ENCODE measurements around the gene KIFAP3. TPM values are rescaled to one million over a fixed set of nuclear protein-coding genes. Genes with fewer than 3 reads are reported as not detected.

KIFAP3 gene
- total RNA-seq, 4 donors from 2014 or later: 9.2 to 24.6 (median 15.5) TPM

DNA sequence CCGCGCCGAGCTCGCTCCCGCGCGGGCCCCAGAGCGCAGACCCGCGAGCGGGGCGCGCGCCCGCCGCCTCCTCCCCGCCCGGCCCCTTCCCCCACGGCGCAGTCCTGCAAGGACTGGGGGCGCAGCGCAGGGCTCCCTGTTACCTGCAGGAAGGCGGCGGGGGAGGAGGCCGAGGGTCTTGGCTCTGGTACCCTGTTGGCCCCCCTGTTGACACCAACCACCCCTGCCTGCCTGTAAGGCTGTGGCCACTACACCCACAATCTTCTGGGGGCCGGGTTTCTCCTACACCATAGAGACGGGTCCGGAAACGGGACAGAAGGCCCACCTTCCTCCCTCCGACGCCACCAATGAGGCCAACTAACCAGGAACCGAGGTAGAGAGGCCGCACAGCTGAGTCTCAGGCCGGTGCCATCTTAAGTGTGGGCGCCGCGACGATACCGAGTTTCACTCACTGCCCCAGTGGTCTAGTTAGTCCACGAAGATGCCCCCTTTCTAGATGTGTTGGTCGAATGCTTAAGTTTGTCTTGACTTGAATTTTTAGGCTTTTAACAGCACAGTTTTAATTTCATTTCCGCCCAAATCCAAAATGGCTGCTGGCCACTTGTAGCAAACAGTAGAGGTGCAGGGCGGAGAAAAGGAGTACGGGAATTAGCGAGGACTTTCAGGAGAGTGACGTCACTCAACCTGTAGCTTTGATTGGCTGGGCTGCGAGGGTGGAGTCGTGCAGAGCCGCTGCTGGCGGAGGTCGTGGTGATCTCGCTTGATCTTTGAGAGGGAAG, 180.7 kb downstream of the KIFAP3 start, which contains the start of gene SCYL3:
SCYL3 (minus strand) TSS at position 252 of the 779 bp plus-strand sequence. CDS start 5,056 bp downstream, outside the sequence.
- DNase-seq: peak; percentile 87
- H3K9me3 ChIP-seq: no peaks in the 10 kb centered on the region
- H3K27ac ChIP-seq: peak within 1 kb of the TSS; percentile 97 to 99 (median 99)
- 0 to 1% methylated on average over 18 to 22 of the region's 52 CpGs for WGBS, 2 donors
- H3K4me3 ChIP-seq: peak within 1 kb of the TSS; percentile 76 to 97 (median 90)
- peaks cover 0 to 9% (median 0%) of the 10 kb centered on the region in 4 donors for H3K27me3 ChIP-seq
- intact Hi-C loops (cut with DNase I): no loop called here
- peak in 2 of 4 donors; percentile 59 to 75 for TF ChIP-seq POLR2A (IDR thresholded peaks at IDR 0.05)
- TF ChIP-seq, protein P1, sequence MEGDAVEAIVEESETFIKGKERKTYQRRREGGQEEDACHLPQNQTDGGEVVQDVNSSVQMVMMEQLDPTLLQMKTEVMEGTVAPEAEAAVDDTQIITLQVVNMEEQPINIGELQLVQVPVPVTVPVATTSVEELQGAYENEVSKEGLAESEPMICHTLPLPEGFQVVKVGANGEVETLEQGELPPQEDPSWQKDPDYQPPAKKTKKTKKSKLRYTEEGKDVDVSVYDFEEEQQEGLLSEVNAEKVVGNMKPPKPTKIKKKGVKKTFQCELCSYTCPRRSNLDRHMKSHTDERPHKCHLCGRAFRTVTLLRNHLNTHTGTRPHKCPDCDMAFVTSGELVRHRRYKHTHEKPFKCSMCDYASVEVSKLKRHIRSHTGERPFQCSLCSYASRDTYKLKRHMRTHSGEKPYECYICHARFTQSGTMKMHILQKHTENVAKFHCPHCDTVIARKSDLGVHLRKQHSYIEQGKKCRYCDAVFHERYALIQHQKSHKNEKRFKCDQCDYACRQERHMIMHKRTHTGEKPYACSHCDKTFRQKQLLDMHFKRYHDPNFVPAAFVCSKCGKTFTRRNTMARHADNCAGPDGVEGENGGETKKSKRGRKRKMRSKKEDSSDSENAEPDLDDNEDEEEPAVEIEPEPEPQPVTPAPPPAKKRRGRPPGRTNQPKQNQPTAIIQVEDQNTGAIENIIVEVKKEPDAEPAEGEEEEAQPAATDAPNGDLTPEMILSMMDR (IDR thresholded peaks at IDR 0.05): peak in 2 of 6 experiments; percentile 11 to 23
- H3K36me3 ChIP-seq: no peaks in the 10 kb centered on the region
- H3K4me1 ChIP-seq: peaks cover 12 to 39% (median 18%) of the 10 kb centered on the region in 3 donors

DNA sequence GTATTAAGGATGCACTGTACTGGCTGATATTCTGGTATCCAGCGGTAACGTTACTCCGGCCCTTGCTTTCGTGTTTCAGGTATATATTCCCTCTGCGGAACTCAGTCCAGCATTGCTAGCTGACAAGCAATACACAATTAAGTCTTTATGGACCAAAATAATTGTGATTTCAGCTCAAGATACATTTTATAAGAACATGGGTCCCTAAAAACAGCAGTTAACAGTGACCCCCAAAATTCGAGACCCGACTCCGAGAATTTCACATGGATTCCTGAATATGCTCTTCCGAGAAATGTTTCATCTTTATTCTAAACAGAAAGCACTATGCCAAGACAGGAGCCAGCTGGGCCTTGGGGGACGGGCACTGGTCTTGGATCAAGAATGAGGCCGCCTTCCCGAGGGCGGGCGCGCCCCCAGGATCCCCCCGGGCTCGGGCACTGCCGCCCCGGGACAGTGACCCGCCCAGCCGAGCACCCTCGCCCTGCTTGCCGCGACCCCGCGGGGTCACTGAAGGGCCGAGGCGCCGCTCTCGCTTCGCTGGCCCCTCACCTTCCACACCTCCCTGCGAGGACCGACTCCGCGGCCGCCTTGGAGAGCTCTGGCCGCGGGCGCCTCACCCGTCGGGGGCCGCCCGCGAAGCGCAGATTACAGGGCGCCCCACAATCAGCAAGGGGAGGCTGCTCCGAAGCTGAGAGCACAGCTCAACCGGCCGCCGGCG, 181.4 kb downstream of the KIFAP3 start:
- Histone ChIP-seq H3K4me3 (peak overlapping the region; percentile 76 to 97 (median 90)), H3K27me3 (peaks cover 0 to 9% (median 0%) of the 10 kb centered on the region in 4 donors), H3K9me3 (no peaks in the 10 kb centered on the region), H3K27ac (peak overlapping the region; percentile 97 to 99 (median 99)), H3K36me3 (peaks cover 0 to 6% (median 5%) of the 10 kb centered on the region in 3 donors), H3K4me1 (peaks cover 12 to 41% (median 18%) of the 10 kb centered on the region in 3 donors)
- 0 to 1% methylated on average over 9 to 12 of the region's 51 CpGs for WGBS, 2 donors
- peak in 1 of 4 donors; percentile 75 for TF ChIP-seq POLR2A (IDR thresholded peaks at IDR 0.05)
- TF ChIP-seq, protein P1 (IDR thresholded peaks at IDR 0.05): no peak
- DNase-seq: no peak
- intact Hi-C loops (cut with DNase I): no loop called here

DNA sequence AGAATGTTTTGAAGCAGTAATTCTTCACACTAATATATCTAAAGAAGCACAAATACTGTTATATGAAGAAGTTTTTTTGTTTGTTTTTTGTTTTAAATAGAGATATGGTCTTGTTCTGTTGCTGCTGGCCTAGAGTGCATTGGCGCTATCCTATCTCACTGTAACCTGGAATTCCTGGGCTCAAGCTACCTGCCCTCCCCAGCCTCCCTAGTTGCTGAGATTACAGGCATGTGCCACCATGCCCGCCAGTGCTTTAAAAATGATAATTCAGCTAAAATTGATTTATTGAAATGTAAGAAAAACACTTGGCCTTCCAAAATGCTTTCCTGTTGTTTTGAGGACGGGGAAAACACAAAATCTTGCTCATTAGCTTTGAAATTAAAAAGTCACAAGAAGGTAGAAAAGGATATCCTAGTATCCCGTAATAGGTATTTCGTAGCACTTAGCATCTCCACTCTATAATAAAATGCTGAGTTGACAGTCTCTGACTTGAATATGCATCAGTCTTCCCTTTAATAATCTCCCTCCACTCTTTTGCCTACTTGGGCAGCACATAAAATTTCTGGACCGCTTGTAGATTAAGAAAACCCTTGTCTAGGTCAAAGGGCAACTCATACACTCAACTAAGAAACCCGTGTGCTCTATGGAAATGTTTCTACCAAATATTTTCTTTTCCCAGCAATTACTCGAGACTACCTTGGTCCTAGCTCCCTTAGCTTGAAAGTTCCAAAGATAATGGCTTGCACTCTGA, 182.1 kb downstream of the KIFAP3 start:
- H3K4me1 ChIP-seq: peaks cover 12 to 41% (median 18%) of the 10 kb centered on the region in 3 donors
- H3K36me3 ChIP-seq: peaks cover 0 to 13% (median 6%) of the 10 kb centered on the region in 3 donors
- intact Hi-C loops (cut with DNase I): no loop called here
- peak overlapping the region; percentile 76 to 97 (median 90) for H3K4me3 ChIP-seq
- peak overlapping the region; percentile 97 to 99 (median 99) for H3K27ac ChIP-seq
- H3K9me3 ChIP-seq: no peaks in the 10 kb centered on the region
- 26 to 48% methylated on average over 8 of the region's 8 CpGs for WGBS, 2 donors
- peaks cover 0 to 9% (median 0%) of the 10 kb centered on the region in 4 donors for H3K27me3 ChIP-seq
- no peak for TF ChIP-seq POLR2A (IDR thresholded peaks at IDR 0.05)
- TF ChIP-seq, protein P1 (IDR thresholded peaks at IDR 0.05): no peak
- DNase-seq: no peak

DNA sequence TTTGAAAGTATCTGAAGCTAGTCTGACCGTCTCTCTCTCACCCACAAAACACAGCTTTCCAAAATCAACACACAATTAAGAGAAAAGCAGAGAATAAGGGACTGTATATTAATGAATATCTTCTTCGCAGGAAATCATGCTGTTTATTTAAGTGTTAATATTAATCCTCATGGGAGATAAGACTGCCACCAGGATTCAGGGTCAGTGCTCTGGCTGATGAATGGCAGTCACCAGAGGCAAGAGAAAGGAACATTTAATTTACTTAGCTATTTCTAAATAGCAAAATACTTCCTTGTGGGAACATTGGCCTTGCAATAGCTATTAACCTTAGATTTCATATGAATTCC, 183.0 kb downstream of the KIFAP3 start:
- DNase-seq: no peak
- Histone ChIP-seq H3K27me3 (peaks cover 0 to 7% (median 0%) of the 10 kb centered on the region in 4 donors), H3K36me3 (peaks cover 0 to 21% (median 6%) of the 10 kb centered on the region in 3 donors), H3K9me3 (no peaks in the 10 kb centered on the region), H3K4me3 (peak overlapping the region in 3 of 4 donors; percentile 26 to 92 (median 89)), H3K4me1 (peaks cover 12 to 41% (median 18%) of the 10 kb centered on the region in 3 donors), H3K27ac (peak overlapping the region; percentile 14 to 99 (median 69))
- intact Hi-C loops (cut with DNase I): no loop called here
- 45 to 54% methylated on average over 2 of the region's 2 CpGs for WGBS, 2 donors
- TF ChIP-seq, protein P1 (IDR thresholded peaks at IDR 0.05): no peak
- no peak for TF ChIP-seq POLR2A (IDR thresholded peaks at IDR 0.05)

All from esophagus squamous epithelium (tissue), 5 donors.